GM18508 (cell line): Measurements from ENCODE around the gene ATL1.

Experiments used
- ATAC-seq: cut with Tn5 transposase; IDR thresholded peaks from one replicate; pipeline ENCODE4 v1.9.1; 2021; ENCODE audit warnings: moderate number of reproducible peaks; ENCODE audit not compliant: insufficient read depth, unreplicated experiment

Gene ATL1

GRCh38 chr14:50559990-50560930 lies at the start of gene ATL1:
Gene ATL1, plus strand, starts transcription at chr14:50560145. Its CDS starts 121 bp downstream, at chr14:50560266.
- ATAC-seq: no peak

- ATAC-seq: no peak
Observed at GRCh38 chr14:50510157-50510556, 49.8 kb upstream of the ATL1 start.

GRCh38 chr14:50512463-50512862 lies 47.5 kb upstream of the ATL1 start:
- ATAC-seq: no peak

GRCh38 chr14:50516091-50516490 lies 43.9 kb upstream of the ATL1 start:
- ATAC-seq: no peak

GRCh38 chr14:50520947-50521815 lies 38.8 kb upstream of the ATL1 start:
- ATAC-seq: no peak

GRCh38 chr14:50521912-50522341 lies 38.0 kb upstream of the ATL1 start:
- ATAC-seq: peak; percentile 38

- no peak for ATAC-seq
Observed at GRCh38 chr14:50523271-50524041, 36.5 kb upstream of the ATL1 start.

GRCh38 chr14:50524060-50524459 lies 35.9 kb upstream of the ATL1 start:
- ATAC-seq: no peak

- no peak for ATAC-seq
Observed at GRCh38 chr14:50524731-50525515, 35.0 kb upstream of the ATL1 start.

GRCh38 chr14:50528000-50528399 lies 31.9 kb upstream of the ATL1 start:
- no peak for ATAC-seq

- ATAC-seq: no peak
Observed at GRCh38 chr14:50529288-50530179, 30.4 kb upstream of the ATL1 start.

- ATAC-seq: no peak
Observed at GRCh38 chr14:50530358-50530757, 29.6 kb upstream of the ATL1 start.

- no peak for ATAC-seq
Observed at GRCh38 chr14:50530794-50531365, 29.1 kb upstream of the ATL1 start.

GRCh38 chr14:50531595-50532501 lies 28.1 kb upstream of the ATL1 start:
- peak; percentile 19 for ATAC-seq

- peak; percentile 82 for ATAC-seq
Observed at GRCh38 chr14:50532502-50533240, 27.3 kb upstream of the ATL1 start, which contains the start of gene MAP4K5. Gene MAP4K5, minus strand, starts transcription at chr14:50532569. Its CDS starts 520 bp downstream, at chr14:50532049.

- ATAC-seq: peak; percentile 22
Observed at GRCh38 chr14:50533241-50533705, 26.7 kb upstream of the ATL1 start.
